ENCODE measurements around the gene ABCF1. TPM values are rescaled to one million over a fixed set of nuclear protein-coding genes. Genes with fewer than 3 reads are reported as not detected.
A peak's percentile ranks its signal among the peaks of the same experiment; 100 is the strongest.

Gene ABCF1
- total and polyA plus RNA-seq, 4 donors = 25.8 to 55.4 (median 36.2) TPM

GRCh38 chr6:30554404-30554803, 16.8 kb upstream of the ABCF1 start:
- no peaks in the 10 kb centered on the region for H3K27me3 ChIP-seq (ENCODE audit: control insufficient read depth in 3 of 3, insufficient read depth in 3 of 3, low read length in 2 of 3)
- ATAC-seq (ENCODE audit: insufficient read depth, low FRiP score) (no peak), DNase-seq (no peak)
- peak overlapping the region in 1 of 2 donors; percentile 86 for H3K9ac ChIP-seq (ENCODE audit: insufficient read depth in 1 of 2, low read length in 2 of 2)
- H3K4me3 ChIP-seq = no peak overlapping the region
- no peaks in the 10 kb centered on the region for H3K9me3 ChIP-seq (ENCODE audit: control insufficient read depth in 4 of 4, insufficient read depth in 3 of 4, low read length in 3 of 4)
- TF ChIP-seq CTCF (IDR thresholded peaks at IDR 0.05; ENCODE audit: control extremely low read depth, extremely low read depth) = no peak
- H3K36me3 ChIP-seq (ENCODE audit: control insufficient read depth in 4 of 4, insufficient read depth in 4 of 4, low read length in 4 of 4) = peaks cover 18 to 40% (median 27%) of the 10 kb centered on the region in 4 donors
- WGBS, 2 donors = 93 to 96% methylated on average over 4 of the region's 4 CpGs
- H3K27ac ChIP-seq (ENCODE audit: low read depth in 1 of 2, low read length in 1 of 2) = no peak overlapping the region
- H3K4me1 ChIP-seq (ENCODE audit: control insufficient read depth in 5 of 5, insufficient read depth in 5 of 5, low read length in 5 of 5) = peaks cover 0 to 19% (median 5%) of the 10 kb centered on the region in 5 donors

GRCh38 chr6:30554962-30555815, 16.1 kb upstream of the ABCF1 start:
- H3K36me3 ChIP-seq (ENCODE audit: control insufficient read depth in 4 of 4, insufficient read depth in 4 of 4, low read length in 4 of 4) = peaks cover 16 to 38% (median 26%) of the 10 kb centered on the region in 4 donors
- WGBS, 2 donors = 14 to 18% methylated on average over 34 of the region's 34 CpGs
- DNase-seq = peak; percentile 86 to 88 (median 86)
- H3K9me3 ChIP-seq (ENCODE audit: control insufficient read depth in 4 of 4, insufficient read depth in 3 of 4, low read length in 3 of 4) = no peaks in the 10 kb centered on the region
- peak overlapping the region; percentile 86 to 97 for H3K9ac ChIP-seq (ENCODE audit: insufficient read depth in 1 of 2, low read length in 2 of 2)
- H3K27me3 ChIP-seq (ENCODE audit: control insufficient read depth in 3 of 3, insufficient read depth in 3 of 3, low read length in 2 of 3) = no peaks in the 10 kb centered on the region
- peak overlapping the region; percentile 95 for H3K4me3 ChIP-seq
- ATAC-seq (ENCODE audit: insufficient read depth, low FRiP score) = no peak
- peaks cover 0 to 19% (median 5%) of the 10 kb centered on the region in 5 donors for H3K4me1 ChIP-seq (ENCODE audit: control insufficient read depth in 5 of 5, insufficient read depth in 5 of 5, low read length in 5 of 5)
- TF ChIP-seq CTCF (IDR thresholded peaks at IDR 0.05; ENCODE audit: control extremely low read depth, extremely low read depth) = no peak
- H3K27ac ChIP-seq (ENCODE audit: low read depth in 1 of 2, low read length in 1 of 2) = peak overlapping the region; percentile 93 to 100

- ATAC-seq (ENCODE audit: insufficient read depth, low FRiP score) (no peak), DNase-seq (peak in 1 of 3 donors; percentile 82)
- H3K9me3 ChIP-seq (ENCODE audit: control insufficient read depth in 4 of 4, insufficient read depth in 3 of 4, low read length in 3 of 4) = no peaks in the 10 kb centered on the region
- no peak for TF ChIP-seq CTCF (IDR thresholded peaks at IDR 0.05; ENCODE audit: control extremely low read depth, extremely low read depth)
- H3K4me3 ChIP-seq = peak overlapping the region; percentile 95
- no peaks in the 10 kb centered on the region for H3K27me3 ChIP-seq (ENCODE audit: control insufficient read depth in 3 of 3, insufficient read depth in 3 of 3, low read length in 2 of 3)
- peaks cover 0 to 19% (median 5%) of the 10 kb centered on the region in 5 donors for H3K4me1 ChIP-seq (ENCODE audit: control insufficient read depth in 5 of 5, insufficient read depth in 5 of 5, low read length in 5 of 5)
- 0 to 1% methylated on average over 9 to 15 of the region's 15 CpGs for WGBS, 2 donors
- H3K9ac ChIP-seq (ENCODE audit: insufficient read depth in 1 of 2, low read length in 2 of 2) = peak overlapping the region; percentile 86 to 97
- H3K27ac ChIP-seq (ENCODE audit: low read depth in 1 of 2, low read length in 1 of 2) = peak overlapping the region; percentile 93 to 100
- H3K36me3 ChIP-seq (ENCODE audit: control insufficient read depth in 4 of 4, insufficient read depth in 4 of 4, low read length in 4 of 4) = peaks cover 10 to 36% (median 25%) of the 10 kb centered on the region in 4 donors
These were observed 15.5 kb upstream of the ABCF1 start for GRCh38 chr6:30555816-30556065.
